ENCODE results near the gene INMT. TPM values are rescaled to one million over a fixed set of nuclear protein-coding genes. Genes with fewer than 3 reads are reported as not detected.
A peak's percentile ranks its signal among the peaks of the same experiment; 100 is the strongest.

The INMT gene
- total RNA-seq, 1 experiment from 2014 or later, result 3.3 TPM

- Histone ChIP-seq H3K9me3 (no peaks in the 10 kb centered on the region), H3K4me3 (ENCODE audit: low read depth, low read length) (no peak overlapping the region), H3K27me3 (replicated peaks; ENCODE audit: control insufficient read depth, insufficient read depth, low read length) (no peaks in the 10 kb centered on the region), H3K36me3 (ENCODE audit: control insufficient read depth, insufficient read depth, low read length) (no peaks in the 10 kb centered on the region), H3K4me1 (peaks cover 38% of the 10 kb centered on the region)
- POLR2A ChIA-PET, result no interaction called here
- CTCF ChIA-PET, result interaction anchor here (0.6 to 0.9 kb wide), 3 partner anchors 69 to 325 kb away, joined by 3 read pairs; no protein-coding TSS in a partner anchor
- peak; percentile 44 to 66 for DNase-seq
- TF ChIP-seq CTCF (IDR thresholded peaks at IDR 0.05; ENCODE audit: insufficient read depth in 1 of 2, low read depth in 1 of 2, low read length in 1 of 2, severe bottlenecking in 1 of 2, unreplicated experiment in 1 of 2), result no peak
- Mint-ChIP-seq H3K9me3 (ENCODE audit: unreplicated experiment) (no peaks in the 10 kb centered on the region), H3K27ac (ENCODE audit: unreplicated experiment) (peak overlapping the region; percentile 74), H3K4me1 (ENCODE audit: low read depth, unreplicated experiment) (peaks cover 31% of the 10 kb centered on the region), H3K4me3 (ENCODE audit: unreplicated experiment) (no peak overlapping the region), H3K27me3 (ENCODE audit: insufficient read depth, unreplicated experiment) (no peaks in the 10 kb centered on the region), H3K36me3 (ENCODE audit: insufficient read depth, unreplicated experiment) (no peaks in the 10 kb centered on the region)
- intact Hi-C loops (cut with micrococcal nuclease; ENCODE audit: unreplicated experiment), result loop anchor here (2.0 kb wide), 1 partner anchor 99 kb away; no protein-coding TSS in a partner anchor
- BruUV-seq (replicated peaks), result no TSS peak
Observed at GRCh38 chr7:30797176-30798040, 45.5 kb downstream of the INMT start.

- H3K36me3 Mint-ChIP-seq (ENCODE audit: insufficient read depth, unreplicated experiment), result no peaks in the 10 kb centered on the region
- no peak overlapping the region for H3K4me3 Mint-ChIP-seq (ENCODE audit: unreplicated experiment)
- no peaks in the 10 kb centered on the region for H3K9me3 Mint-ChIP-seq (ENCODE audit: unreplicated experiment)
- Histone ChIP-seq H3K36me3 (ENCODE audit: control insufficient read depth, insufficient read depth, low read length) (no peaks in the 10 kb centered on the region), H3K27me3 (replicated peaks; ENCODE audit: control insufficient read depth, insufficient read depth, low read length) (no peaks in the 10 kb centered on the region), H3K9me3 (no peaks in the 10 kb centered on the region), H3K4me3 (ENCODE audit: low read depth, low read length) (no peak overlapping the region), H3K4me1 (peaks cover 45% of the 10 kb centered on the region)
- CTCF ChIA-PET, result interaction anchor here (1.4 kb wide), 1 partner anchor 179 kb away, joined by 7 read pairs; no protein-coding TSS in a partner anchor
- H3K27ac Mint-ChIP-seq (ENCODE audit: unreplicated experiment), result no peak overlapping the region
- H3K4me1 Mint-ChIP-seq (ENCODE audit: low read depth, unreplicated experiment), result peaks cover 28% of the 10 kb centered on the region
- DNase-seq, result no peak
- no peak for TF ChIP-seq CTCF (IDR thresholded peaks at IDR 0.05; ENCODE audit: insufficient read depth in 1 of 2, low read depth in 1 of 2, low read length in 1 of 2, severe bottlenecking in 1 of 2, unreplicated experiment in 1 of 2)
- no TSS peak for BruUV-seq (replicated peaks)
- POLR2A ChIA-PET, result no interaction called here
- no peaks in the 10 kb centered on the region for H3K27me3 Mint-ChIP-seq (ENCODE audit: insufficient read depth, unreplicated experiment)
- intact Hi-C loops (cut with micrococcal nuclease; ENCODE audit: unreplicated experiment), result no loop called here
Observed at GRCh38 chr7:30799206-30799975, 47.5 kb downstream of the INMT start.

- ChIA-PET CTCF (interaction anchor here (1.4 kb wide), 1 partner anchor 179 kb away, joined by 7 read pairs; no protein-coding TSS in a partner anchor), POLR2A (no interaction called here)
- intact Hi-C loops (cut with micrococcal nuclease; ENCODE audit: unreplicated experiment), result loop anchor here (1.0 to 5.0 kb wide), 4 partner anchors 82 to 322 kb away; no protein-coding TSS in a partner anchor
- H3K4me1 Mint-ChIP-seq (ENCODE audit: low read depth, unreplicated experiment), result peaks cover 22% of the 10 kb centered on the region
- DNase-seq, result no peak
- H3K4me3 Mint-ChIP-seq (ENCODE audit: unreplicated experiment), result no peak overlapping the region
- H3K27ac Mint-ChIP-seq (ENCODE audit: unreplicated experiment), result no peak overlapping the region
- no peaks in the 10 kb centered on the region for H3K27me3 ChIP-seq (replicated peaks; ENCODE audit: control insufficient read depth, insufficient read depth, low read length)
- H3K27me3 Mint-ChIP-seq (ENCODE audit: insufficient read depth, unreplicated experiment), result no peaks in the 10 kb centered on the region
- no TSS peak for BruUV-seq (replicated peaks)
- H3K36me3 ChIP-seq (ENCODE audit: control insufficient read depth, insufficient read depth, low read length), result no peaks in the 10 kb centered on the region
- H3K9me3 ChIP-seq, result no peaks in the 10 kb centered on the region
- H3K9me3 Mint-ChIP-seq (ENCODE audit: unreplicated experiment), result no peaks in the 10 kb centered on the region
- H3K4me1 ChIP-seq, result peaks cover 40% of the 10 kb centered on the region
- no peak overlapping the region for H3K4me3 ChIP-seq (ENCODE audit: low read depth, low read length)
- TF ChIP-seq CTCF (IDR thresholded peaks at IDR 0.05; ENCODE audit: insufficient read depth in 1 of 2, low read depth in 1 of 2, low read length in 1 of 2, severe bottlenecking in 1 of 2, unreplicated experiment in 1 of 2), result no peak
- H3K36me3 Mint-ChIP-seq (ENCODE audit: insufficient read depth, unreplicated experiment), result no peaks in the 10 kb centered on the region
Observed at GRCh38 chr7:30799976-30800661, 48.2 kb downstream of the INMT start.

Measured in Caco-2 (cell line).